NCI-H1048 (cell line): ENCODE measurements around the gene GP1BA.

Experiments used
- DNase-seq: peaks from one replicate; lab custom pipeline; 2025; lab: John Stamatoyannopoulos, UW

Gene GP1BA

DNA sequence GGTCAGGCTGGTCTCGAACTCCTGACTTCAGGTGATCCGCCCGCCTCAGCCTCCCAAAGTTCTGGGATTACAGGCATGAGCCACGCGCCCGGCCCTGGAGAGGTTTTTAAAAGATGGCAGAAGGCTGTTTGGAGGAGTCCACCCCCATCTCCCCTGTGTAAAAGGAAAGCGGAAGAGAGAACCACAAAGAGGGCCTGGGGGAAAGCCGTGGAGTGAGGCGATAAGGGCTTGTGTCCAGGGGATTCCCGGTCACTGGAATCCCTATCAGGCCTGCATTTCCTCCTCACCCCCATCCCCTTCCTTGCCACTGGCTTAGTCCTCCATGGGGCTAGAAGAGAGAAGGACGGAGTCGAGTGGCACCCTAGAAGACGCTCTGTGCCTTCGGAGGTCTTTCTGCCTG is at the start of gene GP1BA:
TSS of gene GP1BA (plus strand) at position 315 of the 400 bp plus-strand sequence. CDS start 328 bp downstream, outside the sequence.
- no peak for DNase-seq

DNA sequence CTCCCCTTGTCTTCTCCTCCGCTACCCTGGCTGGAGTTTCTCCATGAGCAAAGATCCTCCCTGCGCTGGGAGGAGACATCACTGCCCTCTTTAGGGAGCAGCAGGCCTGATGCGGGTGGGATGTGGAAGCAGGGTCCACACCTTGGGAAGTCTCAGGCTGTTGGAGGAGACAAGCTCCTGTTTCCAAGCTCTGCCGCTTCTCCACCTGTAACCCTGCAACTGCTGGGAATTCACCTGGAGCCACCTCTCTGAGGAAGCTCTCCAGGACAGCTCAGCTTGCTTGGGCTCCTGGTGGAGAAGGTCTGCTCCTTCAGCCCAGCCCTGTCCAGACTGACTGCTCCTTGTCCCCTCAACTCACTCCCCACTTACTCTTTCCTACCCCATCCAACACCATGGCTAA is 47.6 kb upstream of the GP1BA start:
- DNase-seq = no peak

DNA sequence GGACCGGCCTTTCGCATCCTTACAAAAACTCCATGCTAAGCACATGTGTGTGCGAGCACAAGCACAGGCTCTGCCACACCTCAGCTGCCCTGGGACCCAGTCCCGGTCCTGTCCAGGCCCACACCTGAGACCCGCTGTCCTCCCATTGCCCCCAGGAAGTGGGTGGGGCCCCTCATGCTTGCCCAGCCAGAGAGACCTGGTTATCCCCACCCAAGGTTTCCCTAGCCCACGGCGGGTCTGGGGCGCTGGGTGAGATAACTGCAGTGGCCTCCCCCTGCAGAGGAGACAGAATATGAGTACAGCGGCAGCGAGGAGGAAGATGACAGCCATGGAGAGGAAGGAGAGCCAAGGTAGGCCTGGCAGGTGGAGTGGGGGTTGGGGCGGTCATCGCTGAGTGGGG is 45.2 kb upstream of the GP1BA start:
- DNase-seq = no peak

DNA sequence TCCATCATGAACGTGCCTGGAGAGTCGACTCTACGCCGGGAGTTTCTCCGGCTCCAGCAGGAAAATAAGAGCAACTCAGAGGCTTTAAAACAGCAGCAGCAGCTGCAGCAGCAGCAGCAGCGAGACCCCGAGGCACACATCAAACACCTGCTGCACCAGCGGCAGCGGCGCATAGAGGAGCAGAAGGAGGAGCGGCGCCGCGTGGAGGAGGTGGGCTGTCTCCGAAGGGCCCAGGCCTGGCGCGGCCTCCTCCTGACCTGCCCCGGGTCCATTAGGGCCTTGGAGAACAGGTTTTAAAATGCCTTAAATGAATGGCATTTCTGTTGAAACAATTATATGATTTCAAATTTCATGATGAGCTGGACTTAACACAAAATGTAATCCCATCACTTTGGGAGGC is 44.5 kb upstream of the GP1BA start:
- DNase-seq = no peak

DNA sequence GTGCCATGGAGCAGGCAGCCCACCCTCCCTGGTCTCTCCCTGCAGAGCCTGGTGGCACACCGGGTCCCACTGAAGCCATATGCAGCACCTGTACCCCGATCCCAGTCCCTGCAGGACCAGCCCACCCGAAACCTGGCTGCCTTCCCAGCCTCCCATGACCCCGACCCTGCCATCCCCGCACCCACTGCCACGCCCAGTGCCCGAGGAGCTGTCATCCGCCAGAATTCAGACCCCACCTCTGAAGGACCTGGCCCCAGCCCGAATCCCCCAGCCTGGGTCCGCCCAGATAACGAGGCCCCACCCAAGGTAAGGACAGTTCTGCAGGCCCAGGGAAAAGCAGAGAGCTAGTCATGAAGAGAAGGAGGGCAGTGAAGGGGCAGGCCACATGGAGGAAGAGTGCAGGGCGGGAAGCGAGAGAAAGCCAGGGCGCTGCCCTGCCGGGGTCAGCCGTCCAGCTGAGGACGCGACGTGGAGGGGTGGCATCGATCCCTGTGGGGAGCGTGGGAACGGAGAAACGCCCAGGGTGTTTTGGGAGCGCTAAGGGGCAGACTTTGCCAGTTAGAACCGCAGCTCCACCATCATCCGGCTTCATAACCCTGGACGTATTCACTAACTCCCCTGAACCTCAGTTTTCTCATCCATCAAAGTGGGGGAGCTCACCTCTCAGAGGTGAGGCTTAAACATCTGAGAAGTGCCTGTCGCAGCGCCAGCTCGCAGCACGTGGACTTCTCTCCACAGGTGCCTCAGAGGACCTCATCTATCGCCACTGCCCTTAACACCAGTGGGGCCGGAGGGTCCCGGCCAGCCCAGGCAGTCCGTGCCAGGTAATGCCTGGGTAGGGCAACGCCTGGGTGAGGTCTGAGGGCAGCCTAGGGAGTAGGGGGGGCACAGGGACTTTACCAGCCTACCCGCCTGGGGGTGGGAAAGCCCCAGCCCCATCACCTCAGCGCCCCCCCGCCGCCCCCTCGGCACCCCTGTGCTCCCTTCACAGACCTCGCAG is 40.4 kb upstream of the GP1BA start:
- no peak for DNase-seq

DNA sequence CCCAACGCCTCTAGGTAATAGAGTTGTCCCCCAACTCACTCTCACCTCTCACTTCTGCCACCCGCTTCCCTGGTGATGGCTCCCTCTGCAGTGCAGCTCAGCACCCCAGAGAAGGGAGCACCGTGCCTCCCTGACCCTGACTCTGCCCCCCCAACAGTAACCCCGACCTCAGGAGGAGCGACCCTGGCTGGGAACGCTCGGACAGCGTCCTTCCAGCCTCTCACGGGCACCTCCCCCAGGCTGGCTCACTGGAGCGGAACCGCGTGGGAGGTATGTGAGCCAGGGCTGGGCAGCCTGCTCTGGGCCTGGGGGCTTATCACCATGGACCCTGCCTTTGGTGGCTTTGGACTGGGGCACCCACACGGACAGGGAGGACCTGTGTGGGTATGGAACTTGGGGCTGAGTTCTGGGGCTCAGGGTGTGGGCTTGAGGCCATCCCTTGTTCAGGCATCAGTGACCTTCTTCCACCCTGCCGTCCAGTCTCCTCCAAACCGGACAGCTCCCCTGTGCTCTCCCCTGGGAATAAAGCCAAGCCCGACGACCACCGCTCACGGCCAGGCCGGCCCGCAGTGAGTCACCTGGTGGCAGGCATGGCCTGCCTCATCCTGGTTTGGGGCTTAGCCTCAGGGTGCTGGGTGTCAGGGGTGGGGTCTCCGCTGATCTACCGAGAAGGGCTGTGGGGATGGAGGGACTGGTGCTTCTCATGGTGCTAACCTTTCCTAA is 39.4 kb upstream of the GP1BA start:
- DNase-seq = no peak

DNA sequence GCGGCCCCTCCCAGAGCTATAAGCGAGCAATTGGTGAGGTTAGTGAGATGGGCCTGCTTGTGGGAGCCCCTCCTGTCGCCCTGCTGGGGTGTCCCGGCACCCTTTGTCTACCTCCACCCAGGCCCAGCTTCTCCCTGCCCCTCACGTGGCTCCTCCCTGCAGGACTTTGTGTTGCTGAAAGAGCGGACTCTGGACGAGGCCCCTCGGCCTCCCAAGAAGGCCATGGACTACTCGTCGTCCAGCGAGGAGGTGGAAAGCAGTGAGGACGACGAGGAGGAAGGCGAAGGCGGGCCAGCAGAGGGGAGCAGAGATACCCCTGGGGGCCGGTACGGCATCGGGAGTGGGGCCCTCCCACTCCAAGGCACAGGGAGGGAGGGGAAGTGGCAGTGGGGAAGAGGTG is 38.8 kb upstream of the GP1BA start:
- DNase-seq = no peak

DNA sequence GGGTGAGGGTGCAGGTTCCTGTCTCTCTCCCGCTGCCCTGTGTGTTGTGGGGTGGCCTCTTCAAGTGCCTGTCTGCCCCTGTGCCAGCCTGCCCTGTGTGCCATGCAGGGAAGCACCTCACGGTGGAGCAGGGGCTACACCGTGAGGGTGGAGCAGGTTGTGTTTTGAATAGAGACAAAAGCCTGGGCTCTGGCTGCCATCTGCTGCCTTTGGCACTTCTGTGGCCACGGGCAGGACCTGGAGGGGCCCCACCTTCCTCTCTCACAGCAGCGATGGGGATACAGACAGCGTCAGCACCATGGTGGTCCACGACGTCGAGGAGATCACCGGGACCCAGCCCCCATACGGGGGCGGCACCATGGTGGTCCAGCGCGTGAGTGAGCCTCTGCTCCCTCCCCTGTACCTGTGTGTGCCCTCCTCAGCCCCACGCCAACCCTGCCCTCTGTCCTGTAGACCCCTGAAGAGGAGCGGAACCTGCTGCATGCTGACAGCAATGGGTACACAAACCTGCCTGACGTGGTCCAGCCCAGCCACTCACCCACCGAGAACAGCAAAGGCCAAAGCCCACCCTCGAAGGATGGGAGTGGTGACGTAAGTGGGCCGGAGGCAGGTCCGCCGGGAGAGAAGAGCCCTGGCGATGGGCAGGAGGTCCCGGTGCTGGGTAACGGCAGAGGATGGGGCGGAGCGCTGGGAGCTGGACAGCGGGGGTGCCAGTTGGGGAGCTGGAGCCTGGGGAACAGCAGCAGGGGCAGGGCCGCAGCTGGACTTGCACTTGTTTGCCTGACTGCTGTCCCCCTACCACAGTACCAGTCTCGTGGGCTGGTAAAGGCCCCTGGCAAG is 38.1 kb upstream of the GP1BA start:
- DNase-seq = no peak

DNA sequence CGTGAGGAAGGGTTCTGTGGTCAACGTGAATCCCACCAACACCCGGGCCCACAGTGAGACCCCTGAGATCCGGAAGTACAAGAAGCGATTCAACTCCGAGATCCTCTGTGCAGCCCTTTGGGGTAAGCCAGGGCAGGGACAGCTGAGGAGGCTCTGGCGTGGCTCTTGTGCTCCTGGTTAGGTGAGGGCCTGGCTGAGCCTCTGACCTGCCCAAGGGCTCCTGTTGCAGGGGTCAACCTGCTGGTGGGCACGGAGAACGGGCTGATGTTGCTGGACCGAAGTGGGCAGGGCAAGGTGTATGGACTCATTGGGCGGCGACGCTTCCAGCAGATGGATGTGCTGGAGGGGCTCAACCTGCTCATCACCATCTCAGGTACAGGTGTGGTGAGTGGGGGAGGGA is 37.0 kb upstream of the GP1BA start:
- no peak for DNase-seq

DNA sequence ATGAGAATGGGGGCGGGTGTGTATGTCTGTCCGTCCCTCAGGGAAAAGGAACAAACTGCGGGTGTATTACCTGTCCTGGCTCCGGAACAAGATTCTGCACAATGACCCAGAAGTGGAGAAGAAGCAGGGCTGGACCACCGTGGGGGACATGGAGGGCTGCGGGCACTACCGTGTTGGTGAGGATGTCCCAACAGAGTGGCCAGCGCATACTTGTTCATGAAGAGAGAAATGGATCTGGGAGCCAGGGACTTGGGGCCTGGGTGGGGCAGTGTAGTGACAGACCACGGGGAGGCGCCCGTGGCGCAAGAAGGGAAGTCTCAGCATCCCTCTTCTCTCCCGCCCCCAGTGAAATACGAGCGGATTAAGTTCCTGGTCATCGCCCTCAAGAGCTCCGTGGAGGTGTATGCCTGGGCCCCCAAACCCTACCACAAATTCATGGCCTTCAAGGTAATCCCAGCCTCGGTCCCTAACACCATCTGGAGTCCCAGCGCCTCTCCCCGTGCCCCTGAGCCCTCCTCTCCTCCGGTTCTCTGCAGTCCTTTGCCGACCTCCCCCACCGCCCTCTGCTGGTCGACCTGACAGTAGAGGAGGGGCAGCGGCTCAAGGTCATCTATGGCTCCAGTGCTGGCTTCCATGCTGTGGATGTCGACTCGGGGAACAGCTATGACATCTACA is 36.3 kb upstream of the GP1BA start:
- DNase-seq = no peak

DNA sequence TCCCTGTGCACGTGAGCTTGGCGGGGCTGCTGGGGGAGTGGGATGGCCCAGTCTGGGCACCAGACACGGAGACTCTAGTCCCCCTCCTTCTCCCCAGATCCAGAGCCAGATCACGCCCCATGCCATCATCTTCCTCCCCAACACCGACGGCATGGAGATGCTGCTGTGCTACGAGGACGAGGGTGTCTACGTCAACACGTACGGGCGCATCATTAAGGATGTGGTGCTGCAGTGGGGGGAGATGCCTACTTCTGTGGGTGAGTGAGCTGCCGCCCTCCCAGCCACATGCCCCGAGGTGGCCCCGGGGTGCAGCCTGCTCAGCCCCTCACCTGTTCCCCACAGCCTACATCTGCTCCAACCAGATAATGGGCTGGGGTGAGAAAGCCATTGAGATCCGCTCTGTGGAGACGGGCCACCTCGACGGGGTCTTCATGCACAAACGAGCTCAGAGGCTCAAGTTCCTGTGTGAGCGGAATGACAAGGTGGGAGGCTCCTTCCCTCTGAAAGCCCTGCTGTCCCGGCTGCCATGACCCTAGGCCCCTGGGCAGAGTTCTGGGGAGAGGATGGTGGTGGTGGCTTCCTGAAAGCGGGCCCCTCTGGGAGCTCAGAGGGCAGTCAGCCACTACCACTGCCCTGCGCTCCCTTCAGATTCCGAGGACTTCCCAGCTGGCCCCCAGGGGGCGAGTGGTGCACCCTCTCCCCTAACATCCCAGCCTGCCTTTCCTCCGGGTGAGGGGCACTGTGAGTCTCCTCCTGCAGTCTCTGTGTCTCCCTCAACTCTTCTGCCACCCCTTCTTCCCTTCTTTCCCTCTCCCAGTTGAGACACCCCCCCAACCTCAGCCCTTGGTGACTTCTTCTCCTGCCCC is 35.5 kb upstream of the GP1BA start:
- no peak for DNase-seq

DNA sequence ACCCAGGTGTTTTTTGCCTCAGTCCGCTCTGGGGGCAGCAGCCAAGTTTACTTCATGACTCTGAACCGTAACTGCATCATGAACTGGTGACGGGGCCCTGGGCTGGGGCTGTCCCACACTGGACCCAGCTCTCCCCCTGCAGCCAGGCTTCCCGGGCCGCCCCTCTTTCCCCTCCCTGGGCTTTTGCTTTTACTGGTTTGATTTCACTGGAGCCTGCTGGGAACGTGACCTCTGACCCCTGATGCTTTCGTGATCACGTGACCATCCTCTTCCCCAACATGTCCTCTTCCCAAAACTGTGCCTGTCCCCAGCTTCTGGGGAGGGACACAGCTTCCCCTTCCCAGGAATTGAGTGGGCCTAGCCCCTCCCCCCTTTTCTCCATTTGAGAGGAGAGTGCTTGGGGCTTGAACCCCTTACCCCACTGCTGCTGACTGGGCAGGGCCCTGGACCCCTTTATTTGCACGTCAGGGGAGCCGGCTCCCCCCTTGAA is 34.8 kb upstream of the GP1BA start:
- no peak for DNase-seq

DNA sequence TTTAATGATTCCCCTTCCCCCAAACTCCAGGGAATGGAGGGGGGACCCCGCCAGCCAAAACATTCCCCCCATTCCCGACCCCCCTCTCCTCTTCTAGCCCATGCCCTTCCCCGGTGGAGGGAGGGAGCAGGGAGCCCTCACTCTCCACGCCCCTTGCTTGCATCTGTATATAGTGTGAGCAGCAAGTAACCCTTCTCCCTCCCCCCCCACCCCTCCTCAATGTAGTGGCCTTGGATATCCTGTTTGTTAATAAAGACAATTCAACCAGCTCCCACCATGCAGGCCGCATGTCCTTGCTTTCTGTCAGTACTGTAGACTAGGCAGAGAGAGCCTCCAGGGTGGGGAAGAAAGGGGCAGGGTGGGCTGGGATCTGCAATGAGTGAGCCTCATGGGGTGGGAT is 34.3 kb upstream of the GP1BA start:
- DNase-seq = no peak

DNA sequence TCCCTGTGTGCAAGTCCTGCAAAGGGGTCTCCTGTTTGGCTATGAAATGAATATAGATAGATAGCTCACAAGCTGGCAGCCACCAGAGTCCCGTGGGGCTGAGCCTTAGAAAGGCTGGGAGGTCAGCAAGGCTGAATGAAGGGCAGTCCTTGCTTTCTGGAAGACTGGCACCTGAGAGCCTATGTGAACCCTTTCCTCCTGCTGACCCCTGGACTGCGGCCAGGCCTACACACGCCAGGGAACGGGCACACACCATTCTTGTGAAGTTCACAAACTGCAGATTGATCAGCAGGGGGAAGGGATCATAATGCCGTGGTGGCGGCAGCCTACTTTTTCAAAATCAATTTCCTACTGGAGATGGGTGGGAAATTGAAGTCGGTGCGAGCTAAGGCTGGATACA is 33.7 kb upstream of the GP1BA start:
- DNase-seq = no peak

DNA sequence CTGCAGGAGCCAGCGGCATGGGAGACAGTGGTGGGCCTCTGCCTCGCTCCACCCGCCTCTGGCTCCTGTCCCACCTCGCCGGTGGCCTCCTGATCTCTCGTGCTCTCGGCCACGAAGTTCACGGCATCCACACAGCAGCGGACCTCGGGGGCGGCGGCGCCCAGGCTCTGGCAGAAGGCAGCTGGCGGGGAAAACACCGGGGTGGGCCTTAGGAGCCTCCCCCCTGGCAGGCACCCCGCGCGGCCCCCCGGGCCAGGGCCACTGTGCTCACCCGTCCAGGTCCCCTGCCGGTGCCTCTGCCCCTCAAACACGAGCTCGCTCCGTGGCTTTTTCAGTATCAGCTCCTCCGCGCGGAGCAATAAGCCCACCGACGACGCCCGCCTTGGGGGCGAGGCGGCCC is 33.1 kb upstream of the GP1BA start:
- no peak for DNase-seq

DNA sequence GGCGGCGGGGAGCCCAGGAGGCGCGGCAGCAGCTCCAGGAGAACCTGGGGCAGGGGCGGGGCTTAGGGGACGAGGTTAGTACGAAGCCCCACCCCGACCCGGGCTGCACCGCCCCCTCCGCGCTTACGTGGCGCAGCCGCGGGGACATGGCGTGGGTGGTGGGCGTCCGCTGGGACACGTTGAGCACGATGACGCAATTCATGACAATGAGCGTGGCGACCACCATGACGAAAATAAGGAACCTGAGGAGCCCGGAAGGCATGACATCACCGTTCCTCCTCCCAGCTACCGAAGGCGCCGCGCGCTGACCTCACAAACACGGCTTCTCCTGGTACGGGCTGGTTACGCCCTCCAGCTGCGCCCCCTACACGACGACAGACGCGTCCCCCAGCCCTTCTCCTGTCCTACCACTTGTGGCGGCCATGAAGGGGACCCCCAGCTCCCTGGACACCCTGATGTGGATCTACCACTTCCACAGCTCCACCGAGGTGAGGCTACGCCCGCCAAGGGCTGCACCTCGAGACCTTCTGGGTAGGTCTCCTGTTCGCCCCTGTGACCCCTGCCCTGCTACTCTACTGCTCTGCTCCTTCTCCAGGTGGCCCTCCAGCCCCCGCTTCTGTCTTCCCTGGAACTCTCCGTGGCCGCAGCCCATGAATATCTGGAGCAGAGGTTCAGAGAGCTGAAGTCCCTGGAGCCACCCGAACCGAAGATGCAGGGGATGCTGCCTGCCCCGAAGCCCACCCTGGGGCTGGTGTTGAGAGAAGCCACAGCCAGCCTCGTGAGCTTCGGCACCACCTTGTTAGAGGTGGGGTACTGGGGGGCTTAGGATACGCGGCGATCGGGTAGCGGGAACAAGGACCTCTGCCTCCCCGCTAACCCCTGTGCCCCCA is 32.5 kb upstream of the GP1BA start, which contains the start of gene C17orf107:
TSS of gene C17orf107 (plus strand) at position 196 of the 890 bp plus-strand sequence. CDS start at position 423, 227 bp downstream.
- no peak for DNase-seq

DNA sequence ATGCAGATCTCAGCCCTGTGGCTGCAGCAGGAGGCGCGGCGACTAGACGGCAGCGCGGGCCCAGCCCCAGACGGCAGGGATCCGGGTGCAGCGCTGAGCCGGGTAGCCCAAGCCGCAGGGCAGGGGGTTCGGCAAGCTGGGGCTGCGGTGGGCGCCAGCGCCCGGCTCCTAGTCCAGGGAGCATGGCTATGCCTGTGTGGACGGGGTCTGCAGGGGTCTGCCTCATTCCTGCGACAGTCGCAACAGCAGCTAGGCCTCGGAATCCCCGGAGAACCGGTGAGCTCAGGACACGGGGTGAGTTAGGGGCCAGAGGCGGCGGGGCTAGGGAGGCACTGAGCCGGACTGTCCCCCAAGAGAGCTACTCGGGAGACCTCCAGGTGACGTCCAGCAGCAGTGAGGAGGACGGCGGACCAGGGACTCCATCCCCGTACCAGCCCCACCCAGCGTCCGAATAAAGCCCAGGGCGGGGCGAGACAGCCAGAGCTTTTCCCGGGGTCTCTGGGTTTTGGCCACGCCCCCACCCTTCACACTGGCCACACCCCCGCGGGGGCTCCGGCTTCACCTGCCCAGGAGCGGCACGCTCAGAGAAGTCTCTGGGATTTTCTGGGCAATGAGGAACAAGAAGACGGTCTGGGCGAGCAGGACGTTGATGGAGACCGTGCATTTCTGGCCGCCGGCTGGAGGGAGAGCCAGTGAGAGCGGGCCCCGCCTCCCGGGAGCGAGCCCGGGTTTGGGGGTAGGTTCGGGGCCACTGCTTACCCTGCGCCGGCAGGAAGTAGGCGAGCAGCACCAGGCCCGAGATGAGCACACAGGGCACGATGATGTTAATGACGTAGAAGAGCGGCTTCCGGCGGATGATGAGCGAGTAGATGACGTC is 31.6 kb upstream of the GP1BA start:
- DNase-seq = no peak

DNA sequence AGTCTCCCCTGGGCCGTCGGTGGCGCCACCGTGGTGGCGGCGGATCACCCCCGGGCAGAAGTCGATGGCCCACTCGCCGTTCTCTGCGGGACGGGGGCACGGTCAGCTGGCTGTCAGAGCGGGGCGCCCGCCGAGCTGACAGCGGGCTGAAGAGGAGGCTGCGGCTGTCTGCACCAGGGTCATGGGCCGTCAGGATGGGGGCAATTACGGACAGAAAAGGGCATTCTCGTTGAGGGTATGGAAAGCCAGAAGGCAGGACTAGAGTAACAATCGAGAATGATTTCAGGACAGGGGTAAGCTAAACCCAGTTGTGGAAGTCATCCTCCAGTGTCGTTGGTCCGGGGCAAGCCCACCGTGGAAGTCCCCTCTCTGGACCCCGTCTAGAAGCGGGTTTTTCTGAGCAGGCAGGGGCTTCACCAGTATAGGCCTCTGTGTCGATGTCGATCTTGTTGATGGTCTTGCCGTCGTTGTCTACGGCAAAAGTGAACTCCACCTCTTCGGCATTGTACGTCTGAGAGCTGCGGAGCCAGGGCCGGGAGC is 30.9 kb upstream of the GP1BA start:
- no peak for DNase-seq
